HepG2 (cell line): ENCODE measurements around the gene GDF7. TPM values are rescaled to one million over a fixed set of nuclear protein-coding genes. Genes with fewer than 3 reads are reported as not detected.
A peak's percentile ranks its signal among the peaks of the same experiment; 100 is the strongest.

Experiments used
- E2F2 ChIP-seq: sonication (generic); formaldehyde crosslinking; IDR thresholded peaks from 2 replicates; pipeline ENCODE4 v1.4.0; 2020; ENCODE audit warnings: missing genetic modification reagents, borderline replicate concordance
- HDAC1 ChIP-seq: sonication (generic); formaldehyde crosslinking; IDR thresholded peaks from 2 replicates; pipeline ENCODE4 v1.5.1; 2020; ENCODE audit warnings: mild to moderate bottlenecking, missing genetic modification reagents
- HHEX ChIP-seq: IDR thresholded peaks from 2 replicates; pipeline ENCODE4 v1.6.1; 2016; ENCODE audit warnings: control low read depth
- HNRNPK ChIP-seq: fragments of 200-400 bp; formaldehyde crosslinking; IDR thresholded peaks from 2 replicates; pipeline ENCODE4 v1.6.1; 2018; ENCODE audit warnings: low read length, low read depth, moderate library complexity, mild to moderate bottlenecking; ENCODE audit not compliant: poor library complexity, severe bottlenecking
- KDM5A ChIP-seq: fragments of 200-600 bp; sonication (generic); IDR thresholded peaks from 2 replicates; pipeline ENCODE4 v1.7.0; 2018; ENCODE audit warnings: antibody characterized with exemption, mild to moderate bottlenecking, low read length, borderline replicate concordance
- MAX ChIP-seq: IDR thresholded peaks from 2 replicates; pipeline ENCODE4 v1.6.1; 2012; ENCODE audit warnings: inconsistent platforms
- MTF2 ChIP-seq: sonication (generic); formaldehyde crosslinking; IDR thresholded peaks from 2 replicates; pipeline ENCODE4 v1.5.0; 2020; ENCODE audit warnings: missing genetic modification reagents, borderline replicate concordance
- PPARG ChIP-seq: conservative IDR thresholded peaks from 2 replicates; pipeline ENCODE4 v1.6.1; 2016; ENCODE audit warnings: missing biosample characterization, missing genetic modification reagents
- REL ChIP-seq: sonication (generic); formaldehyde crosslinking; conservative IDR thresholded peaks from 2 replicates; pipeline ENCODE4 v1.8.0; 2022; ENCODE audit warnings: mild to moderate bottlenecking, missing genetic modification reagents, moderate library complexity
- SETDB1 ChIP-seq: sonication (generic); formaldehyde crosslinking; IDR thresholded peaks from 2 replicates; pipeline ENCODE4 v1.5.1; 2020; ENCODE audit warnings: missing genetic modification reagents, mild to moderate bottlenecking, borderline replicate concordance
- SMAD1 ChIP-seq: sonication (generic); formaldehyde crosslinking; IDR thresholded peaks from 2 replicates; pipeline ENCODE4 v1.4.0; 2020; ENCODE audit warnings: missing genetic modification reagents, low read depth, mild to moderate bottlenecking, borderline replicate concordance
- SP2 ChIP-seq: sonication (generic); formaldehyde crosslinking; IDR thresholded peaks from 2 replicates; pipeline ENCODE4 v1.5.1; 2020; ENCODE audit warnings: mild to moderate bottlenecking, missing genetic modification reagents
- SP4 ChIP-seq: sonication (generic); formaldehyde crosslinking; IDR thresholded peaks from 2 replicates; pipeline ENCODE4 v1.8.1; 2023; ENCODE audit warnings: mild to moderate bottlenecking, missing genetic modification reagents
- TEAD3 ChIP-seq: optimal IDR thresholded peaks from 2 replicates; pipeline ENCODE3; 2016; ENCODE audit warnings: borderline replicate concordance
- THYN1 ChIP-seq: sonication (generic); formaldehyde crosslinking; IDR thresholded peaks from 2 replicates; pipeline ENCODE4 v1.8.1; 2023; ENCODE audit warnings: low read depth, mild to moderate bottlenecking, moderate library complexity, missing genetic modification reagents, borderline replicate concordance
- ZBTB2 ChIP-seq: sonication (generic); formaldehyde crosslinking; IDR thresholded peaks from 2 replicates; pipeline ENCODE4 v1.8.0; 2022; ENCODE audit warnings: low read depth, missing genetic modification reagents
- ZNF136 ChIP-seq: sonication (generic); formaldehyde crosslinking; IDR thresholded peaks from 2 replicates; pipeline ENCODE4 v1.8.1; 2022; ENCODE audit warnings: low read depth, mild to moderate bottlenecking, moderate library complexity, missing genetic modification reagents
- ZNF232 ChIP-seq: sonication (generic); formaldehyde crosslinking; IDR thresholded peaks from 2 replicates; pipeline ENCODE4 v1.4.0; 2020; ENCODE audit warnings: missing genetic modification reagents, borderline replicate concordance
- ZNF317 ChIP-seq: sonication (generic); formaldehyde crosslinking; IDR thresholded peaks from 2 replicates; pipeline ENCODE4 v1.5.0; 2020; ENCODE audit warnings: mild to moderate bottlenecking, missing genetic modification reagents
- ZNF343 ChIP-seq: sonication (generic); formaldehyde crosslinking; IDR thresholded peaks from 2 replicates; pipeline ENCODE4 v1.4.0; 2020; ENCODE audit warnings: mild to moderate bottlenecking, missing genetic modification reagents
- ZNF350 ChIP-seq: sonication (generic); formaldehyde crosslinking; IDR thresholded peaks from 2 replicates; pipeline ENCODE4 v1.4.0; 2020; ENCODE audit warnings: mild to moderate bottlenecking, low read depth, missing genetic modification reagents, borderline replicate concordance
- ZNF354B ChIP-seq: sonication (generic); formaldehyde crosslinking; IDR thresholded peaks from 2 replicates; pipeline ENCODE4 v1.8.0; 2022; ENCODE audit warnings: mild to moderate bottlenecking, missing genetic modification reagents
- ZNF362 ChIP-seq: sonication (generic); formaldehyde crosslinking; IDR thresholded peaks from 2 replicates; pipeline ENCODE4 v1.4.0; 2020; ENCODE audit warnings: missing genetic modification reagents, mild to moderate bottlenecking, borderline replicate concordance
- ZNF367 ChIP-seq: sonication (generic); formaldehyde crosslinking; IDR thresholded peaks from 2 replicates; pipeline ENCODE4 v1.4.0; 2020; ENCODE audit warnings: missing genetic modification reagents, borderline replicate concordance
- ZNF432 ChIP-seq: sonication (generic); formaldehyde crosslinking; IDR thresholded peaks from 2 replicates; pipeline ENCODE4 v1.5.0; 2020; ENCODE audit warnings: missing genetic modification reagents, mild to moderate bottlenecking, borderline replicate concordance
- ZSCAN12 ChIP-seq: sonication (generic); formaldehyde crosslinking; IDR thresholded peaks from 2 replicates; pipeline ENCODE4 v1.9.0; 2021; ENCODE audit warnings: mild to moderate bottlenecking, missing genetic modification reagents
- polyA plus RNA-seq, 8 experiments: library from polyadenylated mRNA; depleted of rRNA in 3 of 8; stranded (reverse) in 7 of 8; unstranded in 1 of 8; fragments of >200 nt; fragmentation: Illumina TruSeq in 4 of 8; extraction: Trizol in 4 of 8; gene quantifications; 2 replicates each; pipeline versions ENCODE4 v1.2.1 to v1.2.3, GENCODE V29; 2011 to 2016; ENCODE audit warnings: low read depth in 4 of 8, missing spikeins in 1 of 8, mixed read lengths in 1 of 8; ENCODE audit not compliant: insufficient read depth in 1 of 8
- total RNA-seq, 5 experiments: library from RNA; depleted of rRNA; stranded (reverse); fragments of >200 nt; fragmentation: Illumina TruSeq; extraction: Trizol; gene quantifications; 2 replicates each; pipeline ENCODE4 v1.2.3, GENCODE V29; 2016; ENCODE audit warnings: low read depth in 1 of 5

The GDF7 gene
- total and polyA plus RNA-seq, 2 of the 13 experiments (the other 11 are each of a cell fraction or from before 2014, with no cell fraction given), result 1.6 to 15.0 TPM

- TF ChIP-seq HHEX (CRISPR knock-in tag) (no peak), ZNF362 (CRISPR knock-in tag) (peak; percentile 35; the same call in 1 of the 2 replicates), MAX (peak; percentile 77), REL (CRISPR knock-in tag) (peak; percentile 71; the same call in 1 of the 2 replicates), E2F2 (CRISPR knock-in tag) (0 out of 2 replicates have a peak, but pooled peaks have one; percentile 21), ZSCAN12 (CRISPR knock-in tag) (no peak), MTF2 (CRISPR knock-in tag) (no peak; the same call in 1 of the 2 replicates), TEAD3 (peak; percentile 75), SP4 (CRISPR knock-in tag) (no peak), ZNF136 (CRISPR knock-in tag) (no peak; the same call in 1 of the 2 replicates), HDAC1 (peak; percentile 68), HNRNPK (no peak), ZBTB2 (CRISPR knock-in tag) (peak; percentile 64), ZNF232 (CRISPR knock-in tag) (no peak), KDM5A (no peak), THYN1 (CRISPR knock-in tag) (no peak), ZNF367 (CRISPR knock-in tag) (no peak), ZNF432 (CRISPR knock-in tag) (no peak), ZNF317 (CRISPR knock-in tag) (0 out of 2 replicates have a peak, but pooled peaks have one; percentile 25), SP2 (CRISPR knock-in tag) (no peak), ZNF354B (no peak), SMAD1 (no peak), ZNF350 (CRISPR knock-in tag) (peak; percentile 10; the same call in 1 of the 2 replicates), SETDB1 (CRISPR knock-in tag) (no peak), PPARG (CRISPR knock-in tag) (no peak), ZNF343 (CRISPR knock-in tag) (no peak)
Observed at GRCh38 chr2:20667531-20668401, 822 bp downstream of the GDF7 start (continued).
